ENCODE measurements around the gene STXBP5.

DNA sequence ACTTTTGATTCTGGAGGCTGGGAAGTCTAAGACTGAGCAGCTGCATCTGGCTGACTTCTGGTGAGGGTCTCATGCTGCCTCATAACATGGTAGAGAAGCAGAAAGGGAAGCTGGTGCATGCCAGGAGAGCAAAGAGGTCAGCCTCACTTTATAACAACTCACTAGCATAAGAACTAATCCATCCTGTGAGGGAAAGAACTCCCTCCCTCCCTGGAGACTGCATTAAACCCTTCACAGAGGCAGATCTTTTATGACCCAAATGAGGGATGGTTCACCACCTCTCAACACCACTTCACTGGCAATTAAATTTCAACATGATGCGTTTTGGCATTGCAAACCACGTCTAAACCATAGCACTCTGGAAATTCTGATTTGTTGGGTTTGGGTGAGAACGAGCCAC, 33.9 kb downstream of the STXBP5 start:
- TF ChIP-seq, protein P1, sequence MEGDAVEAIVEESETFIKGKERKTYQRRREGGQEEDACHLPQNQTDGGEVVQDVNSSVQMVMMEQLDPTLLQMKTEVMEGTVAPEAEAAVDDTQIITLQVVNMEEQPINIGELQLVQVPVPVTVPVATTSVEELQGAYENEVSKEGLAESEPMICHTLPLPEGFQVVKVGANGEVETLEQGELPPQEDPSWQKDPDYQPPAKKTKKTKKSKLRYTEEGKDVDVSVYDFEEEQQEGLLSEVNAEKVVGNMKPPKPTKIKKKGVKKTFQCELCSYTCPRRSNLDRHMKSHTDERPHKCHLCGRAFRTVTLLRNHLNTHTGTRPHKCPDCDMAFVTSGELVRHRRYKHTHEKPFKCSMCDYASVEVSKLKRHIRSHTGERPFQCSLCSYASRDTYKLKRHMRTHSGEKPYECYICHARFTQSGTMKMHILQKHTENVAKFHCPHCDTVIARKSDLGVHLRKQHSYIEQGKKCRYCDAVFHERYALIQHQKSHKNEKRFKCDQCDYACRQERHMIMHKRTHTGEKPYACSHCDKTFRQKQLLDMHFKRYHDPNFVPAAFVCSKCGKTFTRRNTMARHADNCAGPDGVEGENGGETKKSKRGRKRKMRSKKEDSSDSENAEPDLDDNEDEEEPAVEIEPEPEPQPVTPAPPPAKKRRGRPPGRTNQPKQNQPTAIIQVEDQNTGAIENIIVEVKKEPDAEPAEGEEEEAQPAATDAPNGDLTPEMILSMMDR (IDR thresholded peaks at IDR 0.05) = no peak
- no peak for TF ChIP-seq POLR2A (IDR thresholded peaks at IDR 0.05)

Data from body of pancreas (tissue), 4 donors.